SK-N-SH treated with all-trans-retinoic acid at 6 μM for 48 hours (cell line): ENCODE data around the gene SAMD4B.

Experiments
- GLIS3 ChIP-seq: fragments of 250-450 bp; sonication (Bioruptor Pico); IDR thresholded peaks from 2 replicates; pipeline ENCODE4 v1.5.0; 2020; ENCODE audit warnings: mild to moderate bottlenecking, moderate library complexity
- OSR1 ChIP-seq: fragments of 250-450 bp; sonication (Bioruptor Pico); IDR thresholded peaks from 2 replicates; pipeline ENCODE4 v1.8.0; 2022; ENCODE audit warnings: moderate library complexity, mild to moderate bottlenecking, inconsistent platforms
- RARB ChIP-seq: fragments of 250-450 bp; sonication (Bioruptor Pico); IDR thresholded peaks from 2 replicates; pipeline ENCODE4 v1.8.0; 2021; ENCODE audit warnings: mild to moderate bottlenecking, moderate library complexity
- TCF4 ChIP-seq: fragments of 250-450 bp; sonication (Bioruptor Pico); IDR thresholded peaks from 2 replicates; pipeline ENCODE4 v1.8.0; 2021; ENCODE audit warnings: mild to moderate bottlenecking, moderate library complexity, borderline replicate concordance
- ZC3H10 ChIP-seq: fragments of 250-450 bp; sonication (Bioruptor Pico); IDR thresholded peaks from 2 replicates; pipeline ENCODE4 v1.5.1; 2021; ENCODE audit warnings: mild to moderate bottlenecking, moderate library complexity
- ZNF70 ChIP-seq: fragments of 450-650 bp; formaldehyde crosslinking; IDR thresholded peaks from 2 replicates; pipeline ENCODE4 v1.5.0; 2020; ENCODE audit warnings: mild to moderate bottlenecking, moderate library complexity
- TF ChIP-seq, protein P1 (sequence below): fragments of 250-450 bp; sonication (Bioruptor Pico); IDR thresholded peaks from 2 replicates; pipeline ENCODE4 v1.8.0; 2020; ENCODE audit warnings: mild to moderate bottlenecking, moderate library complexity, borderline replicate concordance
- TF ChIP-seq, protein P2 (sequence below): fragments of 250-450 bp; sonication (Bioruptor Pico); IDR thresholded peaks from 2 replicates; pipeline ENCODE4 v1.5.1; 2020; ENCODE audit warnings: low read depth, mild to moderate bottlenecking, moderate library complexity
- TF ChIP-seq, protein P3 (sequence below): fragments of 250-450 bp; sonication (Bioruptor Pico); IDR thresholded peaks from 2 replicates; pipeline ENCODE4 v1.5.0; 2020; ENCODE audit warnings: mild to moderate bottlenecking, moderate library complexity
- TF ChIP-seq, protein P4 (sequence below): fragments of 250-450 bp; sonication (Bioruptor Pico); IDR thresholded peaks from 2 replicates; pipeline ENCODE4 v1.5.1; 2021; ENCODE audit warnings: mild to moderate bottlenecking, moderate library complexity

DNA sequence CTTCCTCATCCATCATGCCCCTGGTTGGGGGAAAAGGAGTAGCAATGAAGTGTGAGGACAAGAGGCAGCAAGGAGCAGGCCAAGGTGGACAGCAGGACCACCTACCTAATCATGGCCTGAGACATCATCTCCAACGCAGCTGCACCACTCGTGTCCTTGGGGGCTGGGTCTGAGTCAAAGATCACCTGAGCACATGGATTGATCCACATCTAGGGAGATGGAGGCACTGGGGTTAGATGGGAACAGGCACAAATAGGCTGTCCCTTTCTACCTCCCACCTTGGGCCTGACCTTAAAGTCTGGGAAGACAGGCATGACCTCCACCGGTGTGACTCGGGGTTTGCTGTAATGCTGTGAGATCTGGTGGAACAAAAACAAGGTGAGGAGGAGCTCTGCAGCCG lies 46.4 kb downstream of the SAMD4B start:
- TF ChIP-seq ZC3H10 (CRISPR knock-in tag) (no peak), GLIS3 (CRISPR knock-in tag) (no peak), RARB (CRISPR knock-in tag) (no peak), ZNF70 (CRISPR knock-in tag) (no peak), TCF4 (CRISPR knock-in tag) (no peak), OSR1 (no peak)
- TF ChIP-seq, protein P1, sequence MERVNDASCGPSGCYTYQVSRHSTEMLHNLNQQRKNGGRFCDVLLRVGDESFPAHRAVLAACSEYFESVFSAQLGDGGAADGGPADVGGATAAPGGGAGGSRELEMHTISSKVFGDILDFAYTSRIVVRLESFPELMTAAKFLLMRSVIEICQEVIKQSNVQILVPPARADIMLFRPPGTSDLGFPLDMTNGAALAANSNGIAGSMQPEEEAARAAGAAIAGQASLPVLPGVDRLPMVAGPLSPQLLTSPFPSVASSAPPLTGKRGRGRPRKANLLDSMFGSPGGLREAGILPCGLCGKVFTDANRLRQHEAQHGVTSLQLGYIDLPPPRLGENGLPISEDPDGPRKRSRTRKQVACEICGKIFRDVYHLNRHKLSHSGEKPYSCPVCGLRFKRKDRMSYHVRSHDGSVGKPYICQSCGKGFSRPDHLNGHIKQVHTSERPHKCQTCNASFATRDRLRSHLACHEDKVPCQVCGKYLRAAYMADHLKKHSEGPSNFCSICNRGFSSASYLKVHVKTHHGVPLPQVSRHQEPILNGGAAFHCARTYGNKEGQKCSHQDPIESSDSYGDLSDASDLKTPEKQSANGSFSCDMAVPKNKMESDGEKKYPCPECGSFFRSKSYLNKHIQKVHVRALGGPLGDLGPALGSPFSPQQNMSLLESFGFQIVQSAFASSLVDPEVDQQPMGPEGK (CRISPR knock-in tag), result no peak
- TF ChIP-seq, protein P2, sequence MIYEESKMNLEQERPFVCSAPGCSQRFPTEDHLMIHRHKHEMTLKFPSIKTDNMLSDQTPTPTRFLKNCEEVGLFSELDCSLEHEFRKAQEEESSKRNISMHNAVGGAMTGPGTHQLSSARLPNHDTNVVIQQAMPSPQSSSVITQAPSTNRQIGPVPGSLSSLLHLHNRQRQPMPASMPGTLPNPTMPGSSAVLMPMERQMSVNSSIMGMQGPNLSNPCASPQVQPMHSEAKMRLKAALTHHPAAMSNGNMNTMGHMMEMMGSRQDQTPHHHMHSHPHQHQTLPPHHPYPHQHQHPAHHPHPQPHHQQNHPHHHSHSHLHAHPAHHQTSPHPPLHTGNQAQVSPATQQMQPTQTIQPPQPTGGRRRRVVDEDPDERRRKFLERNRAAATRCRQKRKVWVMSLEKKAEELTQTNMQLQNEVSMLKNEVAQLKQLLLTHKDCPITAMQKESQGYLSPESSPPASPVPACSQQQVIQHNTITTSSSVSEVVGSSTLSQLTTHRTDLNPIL (CRISPR knock-in tag), result no peak
- TF ChIP-seq, protein P3, sequence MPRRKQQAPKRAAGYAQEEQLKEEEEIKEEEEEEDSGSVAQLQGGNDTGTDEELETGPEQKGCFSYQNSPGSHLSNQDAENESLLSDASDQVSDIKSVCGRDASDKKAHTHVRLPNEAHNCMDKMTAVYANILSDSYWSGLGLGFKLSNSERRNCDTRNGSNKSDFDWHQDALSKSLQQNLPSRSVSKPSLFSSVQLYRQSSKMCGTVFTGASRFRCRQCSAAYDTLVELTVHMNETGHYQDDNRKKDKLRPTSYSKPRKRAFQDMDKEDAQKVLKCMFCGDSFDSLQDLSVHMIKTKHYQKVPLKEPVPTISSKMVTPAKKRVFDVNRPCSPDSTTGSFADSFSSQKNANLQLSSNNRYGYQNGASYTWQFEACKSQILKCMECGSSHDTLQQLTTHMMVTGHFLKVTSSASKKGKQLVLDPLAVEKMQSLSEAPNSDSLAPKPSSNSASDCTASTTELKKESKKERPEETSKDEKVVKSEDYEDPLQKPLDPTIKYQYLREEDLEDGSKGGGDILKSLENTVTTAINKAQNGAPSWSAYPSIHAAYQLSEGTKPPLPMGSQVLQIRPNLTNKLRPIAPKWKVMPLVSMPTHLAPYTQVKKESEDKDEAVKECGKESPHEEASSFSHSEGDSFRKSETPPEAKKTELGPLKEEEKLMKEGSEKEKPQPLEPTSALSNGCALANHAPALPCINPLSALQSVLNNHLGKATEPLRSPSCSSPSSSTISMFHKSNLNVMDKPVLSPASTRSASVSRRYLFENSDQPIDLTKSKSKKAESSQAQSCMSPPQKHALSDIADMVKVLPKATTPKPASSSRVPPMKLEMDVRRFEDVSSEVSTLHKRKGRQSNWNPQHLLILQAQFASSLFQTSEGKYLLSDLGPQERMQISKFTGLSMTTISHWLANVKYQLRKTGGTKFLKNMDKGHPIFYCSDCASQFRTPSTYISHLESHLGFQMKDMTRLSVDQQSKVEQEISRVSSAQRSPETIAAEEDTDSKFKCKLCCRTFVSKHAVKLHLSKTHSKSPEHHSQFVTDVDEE (CRISPR knock-in tag), result no peak
- TF ChIP-seq, protein P4, sequence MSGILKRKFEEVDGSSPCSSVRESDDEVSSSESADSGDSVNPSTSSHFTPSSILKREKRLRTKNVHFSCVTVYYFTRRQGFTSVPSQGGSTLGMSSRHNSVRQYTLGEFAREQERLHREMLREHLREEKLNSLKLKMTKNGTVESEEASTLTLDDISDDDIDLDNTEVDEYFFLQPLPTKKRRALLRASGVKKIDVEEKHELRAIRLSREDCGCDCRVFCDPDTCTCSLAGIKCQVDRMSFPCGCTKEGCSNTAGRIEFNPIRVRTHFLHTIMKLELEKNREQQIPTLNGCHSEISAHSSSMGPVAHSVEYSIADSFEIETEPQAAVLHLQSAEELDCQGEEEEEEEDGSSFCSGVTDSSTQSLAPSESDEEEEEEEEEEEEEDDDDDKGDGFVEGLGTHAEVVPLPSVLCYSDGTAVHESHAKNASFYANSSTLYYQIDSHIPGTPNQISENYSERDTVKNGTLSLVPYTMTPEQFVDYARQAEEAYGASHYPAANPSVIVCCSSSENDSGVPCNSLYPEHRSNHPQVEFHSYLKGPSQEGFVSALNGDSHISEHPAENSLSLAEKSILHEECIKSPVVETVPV, result no peak
